Myocyte (in vitro differentiated cells): ENCODE data around the gene CLNK. TPM values are rescaled to one million over a fixed set of nuclear protein-coding genes. Genes with fewer than 3 reads are reported as not detected.

Experiments
- DNase-seq: peaks from one replicate; pipeline ENCODE4 v3.0.0-alpha.2; 2012; ENCODE audit warnings: low read depth
- total RNA-seq: library from RNA; depleted of rRNA; stranded (reverse); fragments of >200 nt; gene quantifications from 2 replicates; pipeline ENCODE4 v1.2.3, GENCODE V29; 2014

The CLNK gene
- total RNA-seq, 1 donor from 2014 or later, result not detected

- DNase-seq, result no peak
Observed at GRCh38 chr4:10524196-10524833, 160.3 kb downstream of the CLNK start.

GRCh38 chr4:10521424-10521823 is 163.1 kb downstream of the CLNK start:
- DNase-seq, result no peak

- no peak for DNase-seq
Observed at GRCh38 chr4:10509733-10510132, 174.8 kb downstream of the CLNK start.

GRCh38 chr4:10506077-10506476 is 178.5 kb downstream of the CLNK start:
- no peak for DNase-seq

GRCh38 chr4:10504570-10505179 is 179.9 kb downstream of the CLNK start:
- no peak for DNase-seq

GRCh38 chr4:10502717-10503116 is 181.9 kb downstream of the CLNK start:
- DNase-seq, result no peak

- no peak for DNase-seq
Observed at GRCh38 chr4:10500776-10501175, 183.8 kb downstream of the CLNK start.

- DNase-seq, result no peak
Observed at GRCh38 chr4:10496200-10496599, 188.4 kb downstream of the CLNK start.

GRCh38 chr4:10495651-10496050 is 188.9 kb downstream of the CLNK start:
- DNase-seq, result no peak

- no peak for DNase-seq
Observed at GRCh38 chr4:10492464-10492863, 192.1 kb downstream of the CLNK start.

GRCh38 chr4:10491401-10491800 is 193.2 kb downstream of the CLNK start:
- no peak for DNase-seq

- no peak for DNase-seq
Observed at GRCh38 chr4:10490996-10491395, 193.6 kb downstream of the CLNK start.

- DNase-seq, result no peak
Observed at GRCh38 chr4:10482913-10483312, 201.7 kb downstream of the CLNK start.

GRCh38 chr4:10480616-10481015 is 204.0 kb downstream of the CLNK start:
- DNase-seq, result no peak

GRCh38 chr4:10478621-10479020 is 205.9 kb downstream of the CLNK start:
- DNase-seq, result no peak

GRCh38 chr4:10470505-10470904 is 214.1 kb downstream of the CLNK start:
- DNase-seq, result no peak

GRCh38 chr4:10466161-10466560 is 218.4 kb downstream of the CLNK start:
- DNase-seq, result no peak

GRCh38 chr4:10462876-10463275 is 221.7 kb downstream of the CLNK start:
- DNase-seq, result peak; percentile 3

- no peak for DNase-seq
Observed at GRCh38 chr4:10461850-10462400, 222.6 kb downstream of the CLNK start.

GRCh38 chr4:10461091-10461849 is 223.3 kb downstream of the CLNK start:
- DNase-seq, result no peak

- DNase-seq, result no peak
Observed at GRCh38 chr4:10460313-10461047, 224.1 kb downstream of the CLNK start.

GRCh38 chr4:10459305-10459704 is 225.3 kb downstream of the CLNK start:
- DNase-seq, result no peak
